ENCODE measurements around the gene TRAF6.

- TF ChIP-seq CTCF (IDR thresholded peaks at IDR 0.05), result no peak
- TF ChIP-seq POLR2A (IDR thresholded peaks at IDR 0.05), result no peak
Measured at GRCh38 chr11:36462321-36462720, 47.8 kb downstream of the TRAF6 start.

Measured in body of pancreas (tissue), 4 donors.